ENCODE data around the gene JMJD8.
A peak's percentile ranks its signal among the peaks of the same experiment; 100 is the strongest.

DNA sequence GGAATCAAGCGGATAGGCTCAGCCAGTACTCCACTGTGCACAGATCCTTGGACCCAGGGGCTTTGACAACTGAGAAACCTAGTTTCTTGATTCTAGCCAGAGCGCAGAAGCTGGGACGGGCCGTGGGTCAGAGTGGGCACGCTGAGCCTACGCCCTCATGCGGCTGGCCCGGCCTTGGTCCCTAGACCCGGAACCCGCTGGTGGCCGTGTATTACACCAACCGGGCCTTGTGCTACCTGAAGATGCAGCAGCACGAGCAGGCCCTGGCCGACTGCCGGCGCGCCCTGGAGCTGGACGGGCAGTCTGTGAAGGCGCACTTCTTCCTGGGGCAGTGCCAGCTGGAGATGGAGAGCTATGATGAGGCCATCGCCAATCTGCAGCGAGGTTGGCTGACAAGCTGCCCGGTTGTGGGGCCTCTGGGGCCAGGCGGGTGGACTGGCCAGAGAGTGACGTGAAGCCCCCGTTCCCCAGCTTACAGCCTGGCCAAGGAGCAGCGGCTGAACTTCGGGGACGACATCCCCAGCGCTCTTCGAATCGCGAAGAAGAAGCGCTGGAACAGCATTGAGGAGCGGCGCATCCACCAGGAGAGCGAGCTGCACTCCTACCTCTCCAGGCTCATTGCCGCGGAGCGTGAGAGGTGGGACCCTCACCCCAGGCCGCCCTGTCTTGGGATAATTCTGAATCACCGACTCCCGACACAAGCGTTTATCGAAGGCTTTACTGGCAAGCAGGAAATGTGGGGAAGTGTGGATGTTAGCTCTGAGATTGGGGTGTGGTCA, 3.0 kb downstream of the JMJD8 start:
- TF ChIP-seq, protein P1, sequence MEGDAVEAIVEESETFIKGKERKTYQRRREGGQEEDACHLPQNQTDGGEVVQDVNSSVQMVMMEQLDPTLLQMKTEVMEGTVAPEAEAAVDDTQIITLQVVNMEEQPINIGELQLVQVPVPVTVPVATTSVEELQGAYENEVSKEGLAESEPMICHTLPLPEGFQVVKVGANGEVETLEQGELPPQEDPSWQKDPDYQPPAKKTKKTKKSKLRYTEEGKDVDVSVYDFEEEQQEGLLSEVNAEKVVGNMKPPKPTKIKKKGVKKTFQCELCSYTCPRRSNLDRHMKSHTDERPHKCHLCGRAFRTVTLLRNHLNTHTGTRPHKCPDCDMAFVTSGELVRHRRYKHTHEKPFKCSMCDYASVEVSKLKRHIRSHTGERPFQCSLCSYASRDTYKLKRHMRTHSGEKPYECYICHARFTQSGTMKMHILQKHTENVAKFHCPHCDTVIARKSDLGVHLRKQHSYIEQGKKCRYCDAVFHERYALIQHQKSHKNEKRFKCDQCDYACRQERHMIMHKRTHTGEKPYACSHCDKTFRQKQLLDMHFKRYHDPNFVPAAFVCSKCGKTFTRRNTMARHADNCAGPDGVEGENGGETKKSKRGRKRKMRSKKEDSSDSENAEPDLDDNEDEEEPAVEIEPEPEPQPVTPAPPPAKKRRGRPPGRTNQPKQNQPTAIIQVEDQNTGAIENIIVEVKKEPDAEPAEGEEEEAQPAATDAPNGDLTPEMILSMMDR (IDR thresholded peaks at IDR 0.05), result peak in 1 of 5 experiments; percentile 8
- TF ChIP-seq POLR2A (IDR thresholded peaks at IDR 0.05), result no peak
- peak in 1 of 3 donors; percentile 8 for TF ChIP-seq POLR2AphosphoS5 (IDR thresholded peaks at IDR 0.05)
- TF ChIP-seq EP300 (IDR thresholded peaks at IDR 0.05; ENCODE audit: low read depth), result no peak

Measured in transverse colon (tissue), 4 donors.